ENCODE results near the gene SMARCC1. TPM values are rescaled to one million over a fixed set of nuclear protein-coding genes. Genes with fewer than 3 reads are reported as not detected.
"Not testable (repeated sequence)": the region's sequence is repeated elsewhere in the genome, so short reads cannot be mapped to it uniquely, and the experiment has no call there.

The SMARCC1 gene
- total RNA-seq: 10 to 100 TPM; 27.4 to 63.2 (median 61.9) TPM

- intact Hi-C loops (cut with DNase I; ENCODE audit: low total_unique reads): no loop called here
- Histone ChIP-seq H3K4me1 (peaks cover 0 to 16% of the 10 kb centered on the region in 2 donors), H3K27ac (peak within 1 kb of the TSS; percentile 97), H3K4me3 (peak within 1 kb of the TSS; percentile 80 to 99 (median 94)), H3K36me3 (no peaks in the 10 kb centered on the region), H3K27me3 (no peaks in the 10 kb centered on the region), H3K9me3 (no peaks in the 10 kb centered on the region)
- peak; percentile 91 to 97 (median 96) for TF ChIP-seq POLR2AphosphoS5 (IDR thresholded peaks at IDR 0.05)
- peak; percentile 23 to 29 (median 27) for TF ChIP-seq CTCF (IDR thresholded peaks at IDR 0.05)
- peak; percentile 83 for TF ChIP-seq POLR2A (IDR thresholded peaks at IDR 0.05)
- DNase-seq (ENCODE audit: low spot score in 2 of 2): peak; percentile 94 to 97
Observed at GRCh38 chr3:47781685-47782445, at the start of gene SMARCC1. Gene SMARCC1 (minus strand): TSS chr3:47781893. CDS start chr3:47781797, 96 bp downstream.

GRCh38 chr3:47829482-47829881 lies 47.8 kb upstream of the SMARCC1 start:
- H3K4me1 ChIP-seq; H3K36me3 ChIP-seq; H3K4me3 ChIP-seq; H3K27me3 ChIP-seq; H3K9me3 ChIP-seq; intact Hi-C loops (cut with DNase I; ENCODE audit: low total_unique reads); H3K27ac ChIP-seq; DNase-seq (ENCODE audit: low spot score in 2 of 2): not testable (repeated sequence)

- H3K9me3 ChIP-seq: no peaks in the 10 kb centered on the region
- H3K4me1 ChIP-seq: peaks cover 0 to 6% of the 10 kb centered on the region in 2 donors
- peak overlapping the region; percentile 79 to 85 for H3K27ac ChIP-seq
- DNase-seq (ENCODE audit: low spot score in 2 of 2): no peak
- H3K27me3 ChIP-seq: no peaks in the 10 kb centered on the region
- peak overlapping the region; percentile 67 to 86 (median 80) for H3K4me3 ChIP-seq
- H3K36me3 ChIP-seq: no peaks in the 10 kb centered on the region
- intact Hi-C loops (cut with DNase I; ENCODE audit: low total_unique reads): no loop called here
- no peak for TF ChIP-seq POLR2AphosphoS5 (IDR thresholded peaks at IDR 0.05)
- no peak for TF ChIP-seq POLR2A (IDR thresholded peaks at IDR 0.05)
- TF ChIP-seq CTCF (IDR thresholded peaks at IDR 0.05): no peak
Observed at GRCh38 chr3:47825590-47825989, 43.9 kb upstream of the SMARCC1 start.

GRCh38 chr3:47824541-47825473 lies 43.1 kb upstream of the SMARCC1 start:
- Histone ChIP-seq H3K27me3 (no peaks in the 10 kb centered on the region), H3K4me1 (peaks cover 0 to 6% of the 10 kb centered on the region in 2 donors), H3K9me3 (no peaks in the 10 kb centered on the region), H3K36me3 (no peaks in the 10 kb centered on the region), H3K4me3 (peak overlapping the region; percentile 67 to 86 (median 80)), H3K27ac (peak overlapping the region; percentile 79 to 85)
- TF ChIP-seq POLR2A (IDR thresholded peaks at IDR 0.05) (no peak), CTCF (IDR thresholded peaks at IDR 0.05) (peak; percentile 30 to 87 (median 47)), POLR2AphosphoS5 (IDR thresholded peaks at IDR 0.05) (peak; percentile 18 to 54 (median 39))
- peak; percentile 38 to 73 for DNase-seq (ENCODE audit: low spot score in 2 of 2)
- intact Hi-C loops (cut with DNase I; ENCODE audit: low total_unique reads): no loop called here

- Histone ChIP-seq H3K4me1 (no peaks in the 10 kb centered on the region), H3K36me3 (no peaks in the 10 kb centered on the region), H3K27ac (no peak overlapping the region), H3K27me3 (no peaks in the 10 kb centered on the region), H3K9me3 (no peaks in the 10 kb centered on the region), H3K4me3 (no peak overlapping the region)
- no peak for DNase-seq (ENCODE audit: low spot score in 2 of 2)
- intact Hi-C loops (cut with DNase I; ENCODE audit: low total_unique reads): no loop called here
- no peak for TF ChIP-seq CTCF (IDR thresholded peaks at IDR 0.05)
- no peak for TF ChIP-seq POLR2AphosphoS5 (IDR thresholded peaks at IDR 0.05)
- no peak for TF ChIP-seq POLR2A (IDR thresholded peaks at IDR 0.05)
Observed at GRCh38 chr3:47817609-47818008, 35.9 kb upstream of the SMARCC1 start.
